GM23248 (cell line): ENCODE results near the gene SLX4IP.

Experiments used
- EZH2 ChIP-seq: fragments of 200-600 bp; sonication (generic); IDR thresholded peaks from 2 replicates; pipeline ENCODE4 v1.6.1; 2018; ENCODE audit warnings: antibody characterized with exemption, mild to moderate bottlenecking; ENCODE audit not compliant: insufficient read depth, poor library complexity, severe bottlenecking
- EZH2phosphoT487 ChIP-seq: fragments of 200-600 bp; sonication (generic); IDR thresholded peaks from 2 replicates; pipeline ENCODE4 v1.6.1; 2018; ENCODE audit warnings: antibody characterized with exemption, moderate library complexity, mild to moderate bottlenecking, low read depth; ENCODE audit not compliant: insufficient read depth

- TF ChIP-seq EZH2 (no peak), EZH2phosphoT487 (no peak)
Measured at GRCh38 chr20:10621149-10621548, 186.0 kb downstream of the SLX4IP start.
